SK-N-SH (cell line): ENCODE data around the gene OGA. TPM values are rescaled to one million over a fixed set of nuclear protein-coding genes. Genes with fewer than 3 reads are reported as not detected.

ENCODE experiments used
- CTCF ChIA-PET: fragments of 300-600, 350-600 bp; formaldehyde crosslinking; extraction: SDS; loops from one replicate; lab custom pipeline; 2021; lab: Yijun Ruan, JAX
- POLR2A ChIA-PET: fragments of 350-600 bp; sonication (Branson Sonifier 250); formaldehyde crosslinking; extraction: SDS; loops from one replicate; lab custom pipeline; 2020; ENCODE audit warnings: antibody characterized with exemption, inconsistent platforms; lab: Yijun Ruan, JAX
- DNase-seq: peaks from one replicate; pipeline ENCODE4 v3.0.0; 2012
- H2AFZ ChIP-seq: fragments of 200-600 bp; sonication (generic); 2 replicates; pipeline ENCODE4 v1.8.1; 2016; ENCODE audit warnings: antibody characterized with exemption, mild to moderate bottlenecking, low read depth
- H3F3A ChIP-seq: fragments of 200-600 bp; sonication (generic); replicated peaks from 2 replicates; pipeline ENCODE3; 2016; ENCODE audit warnings: antibody characterized with exemption, mild to moderate bottlenecking; ENCODE audit not compliant: insufficient read depth
- H3K27ac ChIP-seq, 2 experiments: fragments of 200-500 bp in 1 of 2; fragments of 200-600 bp in 1 of 2; sonication (Bioruptor generic) in 1 of 2; sonication (generic), shearing (Covaris generic) in 1 of 2; 2 replicates each; pipeline versions ENCODE4 v1.5.1 to v1.6.1; 2014 to 2016; ENCODE audit warnings: low read depth in 2 of 2, inconsistent platforms in 1 of 2, low read length in 1 of 2, mild to moderate bottlenecking in 1 of 2, mixed read lengths in 1 of 2
- H3K27me3 ChIP-seq: fragments of 200-600 bp; sonication (generic), shearing (Covaris generic); 2 replicates; pipeline ENCODE4 v1.6.1; 2016; ENCODE audit warnings: mixed run types; ENCODE audit not compliant: insufficient read depth
- H3K36me3 ChIP-seq, 2 experiments: fragments of 200-500 bp in 1 of 2; fragments of 200-600 bp in 1 of 2; sonication (Bioruptor generic) in 1 of 2; sonication (generic) in 1 of 2; replicated peaks in 1 of 2; 2 replicates each; pipeline versions ENCODE3 to v1.5.1; 2014 to 2016; ENCODE audit warnings: low read length in 1 of 2, mild to moderate bottlenecking in 1 of 2; ENCODE audit not compliant: insufficient read depth in 2 of 2, control insufficient read depth in 1 of 2
- H3K4me1 ChIP-seq, 2 experiments: fragments of 200-500 bp in 1 of 2; fragments of 200-600 bp in 1 of 2; sonication (Bioruptor generic) in 1 of 2; sonication (generic), shearing (Covaris generic) in 1 of 2; 2 replicates each; pipeline versions ENCODE4 v1.5.1 to v1.6.1; 2014 to 2016; ENCODE audit warnings: low read depth in 1 of 2, low read length in 1 of 2, mixed run types in 1 of 2; ENCODE audit not compliant: insufficient read depth in 2 of 2, control insufficient read depth in 1 of 2
- H3K4me2 ChIP-seq: fragments of 200-600 bp; sonication (generic), shearing (Covaris generic); 2 replicates; pipeline ENCODE4 v1.6.1; 2017; ENCODE audit warnings: mixed run types
- H3K4me3 ChIP-seq, 2 experiments: fragments of 200-500 bp in 1 of 2; fragments of 200-600 bp in 1 of 2; sonication (Bioruptor generic) in 1 of 2; sonication (generic), shearing (Covaris generic) in 1 of 2; 2 replicates each; pipeline versions ENCODE4 v1.5.1 to v1.8.1; 2014 to 2016; ENCODE audit warnings: low read depth in 2 of 2, inconsistent platforms in 1 of 2, low read length in 1 of 2, mild to moderate bottlenecking in 1 of 2, mixed read lengths in 1 of 2, moderate library complexity in 1 of 2
- H3K79me2 ChIP-seq: fragments of 200-600 bp; sonication (generic); 2 replicates; pipeline ENCODE4 v1.8.1; 2017; ENCODE audit warnings: mild to moderate bottlenecking; ENCODE audit not compliant: insufficient read depth
- H3K9ac ChIP-seq: fragments of 200-600 bp; sonication (generic); 2 replicates; pipeline ENCODE4 v1.6.1; 2017; ENCODE audit warnings: mixed run types
- H3K9me2 ChIP-seq: fragments of 200-600 bp; sonication (generic); 2 replicates; pipeline ENCODE4 v1.6.1; 2017; ENCODE audit warnings: mixed run types
- H3K9me3 ChIP-seq: fragments of 200-600 bp; sonication (generic); 2 replicates; pipeline ENCODE4 v1.6.1; 2017; ENCODE audit warnings: mixed run types, mild to moderate bottlenecking, moderate library complexity
- H4K20me1 ChIP-seq: fragments of 200-600 bp; sonication (generic); 2 replicates; pipeline ENCODE4 v1.6.1; 2017; ENCODE audit warnings: mild to moderate bottlenecking, mixed run types; ENCODE audit not compliant: insufficient read depth
- CHD2 ChIP-seq: fragments of 150-350 bp; IDR thresholded peaks from 2 replicates; pipeline ENCODE4 v1.6.1; 2018; ENCODE audit warnings: low read length; ENCODE audit not compliant: partially characterized antibody
- CTCF ChIP-seq: fragments of 200-600 bp; sonication (generic); IDR thresholded peaks from 2 replicates; pipeline ENCODE4 v1.6.1; 2017; ENCODE audit warnings: antibody characterized with exemption, mild to moderate bottlenecking, moderate library complexity
- ELF1 ChIP-seq: IDR thresholded peaks from 2 replicates; pipeline ENCODE4 v1.4.0; 2012
- EP300 ChIP-seq, 2 experiments: IDR thresholded peaks; 2 replicates each; pipeline versions ENCODE4 v1.4.0 to v1.6.1; 2012; ENCODE audit warnings: borderline replicate concordance in 1 of 2, low read depth in 1 of 2, low read length in 1 of 2
- EZH2phosphoT487 ChIP-seq: fragments of 200-600 bp; sonication (generic); IDR thresholded peaks from 2 replicates; pipeline ENCODE4 v1.6.1; 2017; ENCODE audit warnings: low read depth, mixed run types, mild to moderate bottlenecking, antibody characterized with exemption, moderate library complexity, borderline replicate concordance
- FOSL2 ChIP-seq: IDR thresholded peaks from 2 replicates; pipeline ENCODE4 v1.4.0; 2012; ENCODE audit warnings: low read depth, mild to moderate bottlenecking, moderate library complexity, borderline replicate concordance
- FOXM1 ChIP-seq: IDR thresholded peaks from 2 replicates; pipeline ENCODE4 v1.4.0; 2012; ENCODE audit warnings: low read depth, mild to moderate bottlenecking
- GATA2 ChIP-seq: sonication (generic); formaldehyde crosslinking; IDR thresholded peaks from 2 replicates; pipeline ENCODE4 v1.5.0; 2020; ENCODE audit warnings: mild to moderate bottlenecking, missing genetic modification reagents
- JUND ChIP-seq: IDR thresholded peaks from 2 replicates; pipeline ENCODE4 v1.4.0; 2012
- MAX ChIP-seq: IDR thresholded peaks from 2 replicates; pipeline ENCODE4 v1.4.0; 2012; ENCODE audit warnings: low read depth
- NFIC ChIP-seq: IDR thresholded peaks from 2 replicates; pipeline ENCODE4 v1.4.0; 2012; ENCODE audit warnings: borderline replicate concordance
- NRF1 ChIP-seq: IDR thresholded peaks from 2 replicates; pipeline ENCODE4 v1.6.1; 2012; ENCODE audit warnings: low read depth, mild to moderate bottlenecking, low read length
- POLR2AphosphoS5 ChIP-seq: IDR thresholded peaks from 2 replicates; pipeline ENCODE4 v1.6.1; 2012; ENCODE audit warnings: low read depth, low read length
- RCOR1 ChIP-seq: fragments of 150-350 bp; IDR thresholded peaks from 2 replicates; pipeline ENCODE4 v1.6.1; 2017; ENCODE audit warnings: antibody characterized with exemption, low read length
- RFX5 ChIP-seq: IDR thresholded peaks from 2 replicates; pipeline ENCODE4 v1.6.1; 2012; ENCODE audit warnings: mild to moderate bottlenecking, improper control_type of control experiment, low read length
- RXRA ChIP-seq: IDR thresholded peaks from 2 replicates; pipeline ENCODE4 v1.4.0; 2012; ENCODE audit warnings: low read depth, mild to moderate bottlenecking, borderline replicate concordance
- SIN3A ChIP-seq: IDR thresholded peaks from 2 replicates; pipeline ENCODE4 v1.6.1; 2012; ENCODE audit warnings: low read depth, mild to moderate bottlenecking, low read length, moderate library complexity, borderline replicate concordance
- SMC3 ChIP-seq: IDR thresholded peaks from 2 replicates; pipeline ENCODE4 v1.6.1; 2012; ENCODE audit warnings: low read depth, low read length, improper control_type of control experiment
- USF1 ChIP-seq: IDR thresholded peaks from 2 replicates; pipeline ENCODE4 v1.4.0; 2012; ENCODE audit warnings: low read depth, borderline replicate concordance
- ZBTB33 ChIP-seq: IDR thresholded peaks from 2 replicates; pipeline ENCODE4 v1.4.0; 2012; ENCODE audit warnings: low read depth, borderline replicate concordance
- WGBS: methylation state at CpG from one replicate; pipeline ENCODE4 v1.1.6; 2017; ENCODE audit warnings: low lambda C conversion rate; 5-methylcytosine and 5-hydroxymethylcytosine counted together
- polyA plus RNA-seq, 3 experiments: library from polyadenylated mRNA; depleted of rRNA; stranded (reverse); fragments of >200 nt; gene quantifications; 2 replicates each; pipeline ENCODE4 v1.2.3, GENCODE V29; 2012

The OGA gene
- polyA plus RNA-seq, 1 of the 3 experiments (the other 2 are of a cell fraction): 24.8 TPM

- ChIA-PET POLR2A (interaction anchor here (1.0 to 1.1 kb wide), 2 partner anchors 14 to 18 kb away, joined by 3 to 4 read pairs; partner anchors contain the start of gene KCNIP2), CTCF (interaction anchor here (0.9 to 18.9 kb wide), 7 partner anchors 9 to 644 kb away, joined by 3 to 169 read pairs (median 5); partner anchors contain the start of gene KCNIP2)
- Histone ChIP-seq H3K9me2 (no peaks in the 10 kb centered on the region), H3K79me2 (no peaks in the 10 kb centered on the region; the same call in 1 of the 2 replicates), H3K9ac (no peak overlapping the region), H4K20me1 (no peaks in the 10 kb centered on the region), H3K4me3 (no peak overlapping the region), H3K27ac (no peak overlapping the region), H3K4me2 (no peak overlapping the region), H3K4me1 (no peaks in the 10 kb centered on the region), H3K9me3 (0 out of 2 replicates have a peak, but pooled peaks cover 3% of the 10 kb centered on the region), H3F3A (no peaks in the 10 kb centered on the region), H2AFZ (no peak overlapping the region), H3K36me3 (peaks cover 0 to 19% of the 10 kb centered on the region in 2 experiments), H3K27me3 (no peaks in the 10 kb centered on the region)
- TF ChIP-seq EP300 (IDR thresholded peaks at IDR 0.05; ENCODE audit: borderline replicate concordance in 1 of 2, low read depth in 1 of 2, low read length in 1 of 2) (no peak), RFX5 (no peak), GATA2 (CRISPR knock-in tag) (no peak), ZBTB33 (no peak), EZH2phosphoT487 (no peak), JUND (no peak), POLR2AphosphoS5 (no peak), RCOR1 (no peak), SMC3 (no peak), FOXM1 (no peak), CHD2 (no peak), ELF1 (no peak), NFIC (no peak), FOSL2 (no peak), NRF1 (no peak), USF1 (no peak), SIN3A (no peak), CTCF (no peak), MAX (no peak), RXRA (no peak)
- no peak for DNase-seq
- WGBS: 79% methylated on average over 1 of the region's 1 CpG
Observed at GRCh38 chr10:101857802-101858476, 39.7 kb upstream of the OGA start.
